Neural cell (in vitro differentiated cells): ENCODE measurements around the gene VASH1. TPM values are rescaled to one million over a fixed set of nuclear protein-coding genes. Genes with fewer than 3 reads are reported as not detected.
A peak's percentile ranks its signal among the peaks of the same experiment; 100 is the strongest.

Experiments used
- H2AFZ ChIP-seq: fragments of 200-600, 300-800 bp; sonication (generic), shearing (Covaris generic); 2 replicates; pipeline ENCODE4 v1.6.0; 2014; ENCODE audit warnings: low read depth, mild to moderate bottlenecking, antibody characterized with exemption, low read length, moderate library complexity
- H3F3A ChIP-seq: fragments of 200-600 bp; shearing (Covaris generic); 2 replicates; pipeline ENCODE4 v1.6.1; 2016; ENCODE audit warnings: mild to moderate bottlenecking, moderate library complexity, mixed read lengths, antibody characterized with exemption, low read length; ENCODE audit not compliant: insufficient read depth, poor library complexity, severe bottlenecking
- H3K27ac ChIP-seq: fragments of 200-600, 300-800 bp; sonication (generic), shearing (Covaris generic); 2 replicates; pipeline ENCODE4 v1.5.1; 2014; ENCODE audit warnings: mild to moderate bottlenecking, low read length, moderate library complexity
- H3K27me3 ChIP-seq: fragments of 300-800, 200-600 bp; sonication (generic), shearing (Covaris generic); 2 replicates; pipeline ENCODE4 v1.6.0; 2014; ENCODE audit warnings: mild to moderate bottlenecking, low read depth, low read length, moderate library complexity; ENCODE audit not compliant: insufficient read depth
- H3K36me3 ChIP-seq: fragments of 300-800, 200-600 bp; sonication (generic), shearing (Covaris generic); 2 replicates; pipeline ENCODE4 v1.5.1; 2014; ENCODE audit warnings: mild to moderate bottlenecking, antibody characterized with exemption, low read length, moderate library complexity; ENCODE audit not compliant: insufficient read depth
- H3K4me2 ChIP-seq: fragments of 300-800, 200-600 bp; sonication (generic), shearing (Covaris generic); 2 replicates; pipeline ENCODE4 v1.6.0; 2014; ENCODE audit warnings: mild to moderate bottlenecking, low read length
- H3K4me3 ChIP-seq: fragments of 300-800, 200-600 bp; sonication (generic), shearing (Covaris generic); 2 replicates; pipeline ENCODE4 v1.5.1; 2014; ENCODE audit warnings: mild to moderate bottlenecking, low read length, moderate library complexity
- H3K79me2 ChIP-seq: fragments of 200-600 bp; shearing (Covaris generic); replicated peaks from 2 replicates; pipeline ENCODE4 v1.6.0; 2014; ENCODE audit warnings: mild to moderate bottlenecking, low read length, moderate library complexity; ENCODE audit not compliant: insufficient read depth
- H3K9ac ChIP-seq: fragments of 300-800, 200-600 bp; sonication (generic), shearing (Covaris generic); 2 replicates; pipeline ENCODE4 v1.6.1; 2016; ENCODE audit warnings: mild to moderate bottlenecking, low read length, mixed read lengths
- H3K9me2 ChIP-seq: fragments of 200-600 bp; shearing (Covaris generic); 2 replicates; pipeline ENCODE4 v1.6.1; 2016; ENCODE audit warnings: mild to moderate bottlenecking, low read length, mixed read lengths; ENCODE audit not compliant: insufficient read depth
- H3K9me3 ChIP-seq: fragments of 200-600, 300-800 bp; sonication (generic), shearing (Covaris generic); 2 replicates; pipeline ENCODE4 v1.6.1; 2016; ENCODE audit warnings: mild to moderate bottlenecking, mixed run types, low read length, moderate library complexity, mixed read lengths
- H4K20me1 ChIP-seq: fragments of 200-600 bp; shearing (Covaris generic); 2 replicates; pipeline ENCODE4 v1.6.1; 2016; ENCODE audit warnings: mild to moderate bottlenecking, mixed run types; ENCODE audit not compliant: insufficient read depth
- EP300 ChIP-seq: fragments of 450-650 bp; conservative IDR thresholded peaks from 2 replicates; pipeline ENCODE4 v1.6.1; 2014; ENCODE audit warnings: antibody characterized with exemption, mild to moderate bottlenecking, moderate library complexity; ENCODE audit not compliant: poor library complexity, severe bottlenecking
- EZH2 ChIP-seq: fragments of 200-600, 300-800 bp; shearing (Covaris generic), sonication (generic); IDR thresholded peaks from 2 replicates; pipeline ENCODE4 v1.6.1; 2014; ENCODE audit warnings: antibody characterized with exemption, low read length, borderline replicate concordance, mild to moderate bottlenecking; ENCODE audit not compliant: insufficient read depth, poor library complexity, severe bottlenecking
- MXI1 ChIP-seq: fragments of 450-650 bp; conservative IDR thresholded peaks from 2 replicates; pipeline ENCODE4 v1.6.1; 2014; ENCODE audit warnings: antibody characterized with exemption, mild to moderate bottlenecking; ENCODE audit not compliant: poor library complexity, severe bottlenecking
- POLR2AphosphoS5 ChIP-seq: IDR thresholded peaks from 2 replicates; pipeline ENCODE4 v1.6.1; 2012
- RAD21 ChIP-seq: fragments of 450-650 bp; conservative IDR thresholded peaks from 2 replicates; pipeline ENCODE4 v1.6.1; 2014; ENCODE audit warnings: antibody characterized with exemption, mild to moderate bottlenecking, moderate library complexity
- SMC3 ChIP-seq: fragments of 450-650 bp; conservative IDR thresholded peaks from 2 replicates; pipeline ENCODE4 v1.6.1; 2014; ENCODE audit warnings: antibody characterized with exemption, mild to moderate bottlenecking, moderate library complexity; ENCODE audit not compliant: poor library complexity
- TAF1 ChIP-seq: IDR thresholded peaks from 2 replicates; pipeline ENCODE4 v1.6.1; 2012; ENCODE audit warnings: low read depth
- polyA plus RNA-seq: library from polyadenylated mRNA; depleted of rRNA; stranded (reverse); fragments of >200 nt; gene quantifications from 2 replicates; pipeline ENCODE4 v1.2.3, GENCODE V29; 2014
- TF ChIP-seq, protein P1 (sequence below): IDR thresholded peaks from 2 replicates; pipeline ENCODE4 v1.6.1; 2012; ENCODE audit warnings: borderline replicate concordance
- TF ChIP-seq, protein P2 (sequence below): fragments of 450-650 bp; IDR thresholded peaks from 2 replicates; pipeline ENCODE4 v1.5.1; 2014; ENCODE audit warnings: antibody characterized with exemption, mild to moderate bottlenecking, moderate library complexity; ENCODE audit not compliant: poor library complexity, severe bottlenecking

The VASH1 gene
- polyA plus RNA-seq, 1 donor from 2014 or later, result 26.8 TPM

DNA sequence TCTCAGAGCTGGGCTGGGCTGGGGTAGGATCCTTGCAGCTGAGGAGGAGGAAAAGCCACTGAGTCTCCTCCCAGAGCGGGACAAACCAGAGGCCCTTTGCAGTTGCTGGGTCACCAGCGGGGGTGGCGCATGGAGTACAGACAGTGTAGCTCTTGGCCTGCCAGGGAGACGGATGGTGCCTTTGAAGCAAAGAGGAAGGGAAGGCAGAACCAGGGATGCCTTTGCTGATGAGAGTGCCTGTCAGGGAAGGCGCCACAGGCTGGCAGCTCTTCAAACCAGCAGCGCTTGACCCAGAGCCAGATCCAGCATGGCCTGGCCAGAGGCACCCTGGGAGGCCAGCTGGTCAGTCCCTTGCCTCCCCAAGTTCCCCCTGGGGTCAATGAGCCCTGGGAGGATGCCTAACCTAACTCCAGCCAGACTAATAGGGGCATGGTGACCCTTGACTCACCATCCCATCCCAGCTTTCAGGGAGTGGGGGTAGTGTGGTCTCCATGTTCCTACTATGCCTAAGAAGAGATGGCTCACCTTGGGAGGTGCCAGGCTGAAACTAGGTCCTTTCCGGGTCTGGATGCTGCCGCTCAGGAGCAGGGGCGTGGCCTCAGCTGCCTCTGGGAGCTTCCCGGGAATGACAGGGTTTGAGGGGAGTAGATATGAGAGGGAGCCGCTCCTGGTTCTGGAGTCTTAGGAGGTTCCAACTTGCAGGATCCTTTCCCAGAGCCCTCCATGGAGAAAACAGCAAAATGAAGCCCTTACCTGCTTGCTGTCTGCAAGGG lies 19.8 kb downstream of the VASH1 start:
- no peaks in the 10 kb centered on the region for H3K9me3 ChIP-seq
- H3K4me2 ChIP-seq, result no peak overlapping the region
- no peaks in the 10 kb centered on the region for H3F3A ChIP-seq
- no peak overlapping the region for H3K9ac ChIP-seq
- H3K36me3 ChIP-seq, result peaks cover 5% of the 10 kb centered on the region
- no peak overlapping the region for H3K27ac ChIP-seq
- TF ChIP-seq, protein P1, sequence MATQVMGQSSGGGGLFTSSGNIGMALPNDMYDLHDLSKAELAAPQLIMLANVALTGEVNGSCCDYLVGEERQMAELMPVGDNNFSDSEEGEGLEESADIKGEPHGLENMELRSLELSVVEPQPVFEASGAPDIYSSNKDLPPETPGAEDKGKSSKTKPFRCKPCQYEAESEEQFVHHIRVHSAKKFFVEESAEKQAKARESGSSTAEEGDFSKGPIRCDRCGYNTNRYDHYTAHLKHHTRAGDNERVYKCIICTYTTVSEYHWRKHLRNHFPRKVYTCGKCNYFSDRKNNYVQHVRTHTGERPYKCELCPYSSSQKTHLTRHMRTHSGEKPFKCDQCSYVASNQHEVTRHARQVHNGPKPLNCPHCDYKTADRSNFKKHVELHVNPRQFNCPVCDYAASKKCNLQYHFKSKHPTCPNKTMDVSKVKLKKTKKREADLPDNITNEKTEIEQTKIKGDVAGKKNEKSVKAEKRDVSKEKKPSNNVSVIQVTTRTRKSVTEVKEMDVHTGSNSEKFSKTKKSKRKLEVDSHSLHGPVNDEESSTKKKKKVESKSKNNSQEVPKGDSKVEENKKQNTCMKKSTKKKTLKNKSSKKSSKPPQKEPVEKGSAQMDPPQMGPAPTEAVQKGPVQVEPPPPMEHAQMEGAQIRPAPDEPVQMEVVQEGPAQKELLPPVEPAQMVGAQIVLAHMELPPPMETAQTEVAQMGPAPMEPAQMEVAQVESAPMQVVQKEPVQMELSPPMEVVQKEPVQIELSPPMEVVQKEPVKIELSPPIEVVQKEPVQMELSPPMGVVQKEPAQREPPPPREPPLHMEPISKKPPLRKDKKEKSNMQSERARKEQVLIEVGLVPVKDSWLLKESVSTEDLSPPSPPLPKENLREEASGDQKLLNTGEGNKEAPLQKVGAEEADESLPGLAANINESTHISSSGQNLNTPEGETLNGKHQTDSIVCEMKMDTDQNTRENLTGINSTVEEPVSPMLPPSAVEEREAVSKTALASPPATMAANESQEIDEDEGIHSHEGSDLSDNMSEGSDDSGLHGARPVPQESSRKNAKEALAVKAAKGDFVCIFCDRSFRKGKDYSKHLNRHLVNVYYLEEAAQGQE, result no peak
- peak; percentile 7 for TF ChIP-seq POLR2AphosphoS5
- H3K79me2 ChIP-seq, result no peaks in the 10 kb centered on the region
- no peaks in the 10 kb centered on the region for H3K27me3 ChIP-seq
- H3K9me2 ChIP-seq, result no peaks in the 10 kb centered on the region
- H3K4me3 ChIP-seq, result no peak overlapping the region
- H2AFZ ChIP-seq, result no peak overlapping the region
- H4K20me1 ChIP-seq, result no peaks in the 10 kb centered on the region

DNA sequence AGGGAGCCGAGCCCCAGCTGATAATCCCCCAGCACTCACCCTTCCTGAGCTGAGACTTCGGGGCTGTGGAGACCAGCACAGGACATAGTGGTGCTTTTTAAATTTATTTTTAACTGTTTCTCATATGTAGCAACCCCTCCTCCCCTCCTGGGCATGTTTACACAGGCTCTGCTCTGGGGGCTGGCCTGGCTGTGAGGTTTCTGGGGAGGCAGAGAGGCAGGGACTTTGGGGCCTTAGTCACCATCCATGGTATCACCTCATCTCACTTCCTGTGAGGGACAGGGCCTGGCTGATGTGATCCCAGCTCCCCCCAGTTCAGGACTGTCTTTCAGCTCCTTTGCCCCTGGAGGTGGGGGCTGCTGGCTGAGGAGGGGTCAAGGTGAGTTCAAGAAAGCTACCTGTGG lies 20.4 kb downstream of the VASH1 start:
- no peaks in the 10 kb centered on the region for H3K27me3 ChIP-seq
- no peaks in the 10 kb centered on the region for H3K79me2 ChIP-seq
- no peak overlapping the region for H2AFZ ChIP-seq
- TF ChIP-seq TAF1 (no peak), EP300 (no peak), MXI1 (no peak), SMC3 (no peak), POLR2AphosphoS5 (no peak), RAD21 (no peak), EZH2 (no peak)
- TF ChIP-seq, protein P2, sequence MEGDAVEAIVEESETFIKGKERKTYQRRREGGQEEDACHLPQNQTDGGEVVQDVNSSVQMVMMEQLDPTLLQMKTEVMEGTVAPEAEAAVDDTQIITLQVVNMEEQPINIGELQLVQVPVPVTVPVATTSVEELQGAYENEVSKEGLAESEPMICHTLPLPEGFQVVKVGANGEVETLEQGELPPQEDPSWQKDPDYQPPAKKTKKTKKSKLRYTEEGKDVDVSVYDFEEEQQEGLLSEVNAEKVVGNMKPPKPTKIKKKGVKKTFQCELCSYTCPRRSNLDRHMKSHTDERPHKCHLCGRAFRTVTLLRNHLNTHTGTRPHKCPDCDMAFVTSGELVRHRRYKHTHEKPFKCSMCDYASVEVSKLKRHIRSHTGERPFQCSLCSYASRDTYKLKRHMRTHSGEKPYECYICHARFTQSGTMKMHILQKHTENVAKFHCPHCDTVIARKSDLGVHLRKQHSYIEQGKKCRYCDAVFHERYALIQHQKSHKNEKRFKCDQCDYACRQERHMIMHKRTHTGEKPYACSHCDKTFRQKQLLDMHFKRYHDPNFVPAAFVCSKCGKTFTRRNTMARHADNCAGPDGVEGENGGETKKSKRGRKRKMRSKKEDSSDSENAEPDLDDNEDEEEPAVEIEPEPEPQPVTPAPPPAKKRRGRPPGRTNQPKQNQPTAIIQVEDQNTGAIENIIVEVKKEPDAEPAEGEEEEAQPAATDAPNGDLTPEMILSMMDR, result no peak
- TF ChIP-seq, protein P1, result no peak
- no peaks in the 10 kb centered on the region for H3K9me3 ChIP-seq
- H3K9me2 ChIP-seq, result no peaks in the 10 kb centered on the region
- no peak overlapping the region for H3K4me3 ChIP-seq
- H3K9ac ChIP-seq, result no peak overlapping the region
- H3F3A ChIP-seq, result no peaks in the 10 kb centered on the region
- H3K36me3 ChIP-seq, result peaks cover 5% of the 10 kb centered on the region
- no peak overlapping the region for H3K4me2 ChIP-seq
- no peaks in the 10 kb centered on the region for H4K20me1 ChIP-seq
- no peak overlapping the region for H3K27ac ChIP-seq
